Testis (tissue), 3 donors: ENCODE results near the gene IFTAP. TPM values are rescaled to one million over a fixed set of nuclear protein-coding genes. Genes with fewer than 3 reads are reported as not detected.

Source experiments
- DNase-seq: peaks from one replicate; pipeline ENCODE4 v3.0.0-alpha.2; 2019
- H3K27ac ChIP-seq, 2 donors: fragments of 200-600 bp; sonication (generic); one replicate each; pipeline ENCODE4 v1.5.1; 2019
- H3K27me3 ChIP-seq: fragments of 200-600 bp; sonication (generic); one replicate; pipeline ENCODE4 v1.5.1; 2019
- H3K36me3 ChIP-seq: fragments of 200-600 bp; sonication (generic); one replicate; pipeline ENCODE4 v1.5.1; 2017; ENCODE audit warnings: low read depth; ENCODE audit errors: missing control alignments
- H3K4me1 ChIP-seq: fragments of 200-600 bp; sonication (generic); one replicate; pipeline ENCODE4 v1.5.1; 2019
- H3K4me3 ChIP-seq, 2 donors: fragments of 200-600 bp; sonication (generic); one replicate each; pipeline ENCODE4 v1.5.1; 2017 to 2019
- H3K9me3 ChIP-seq: fragments of 200-600 bp; sonication (generic); one replicate; pipeline ENCODE4 v1.5.1; 2017
- POLR2A ChIP-seq: fragments of 450-650 bp; IDR thresholded peaks from one replicate; pipeline ENCODE4 v1.6.1; 2017; ENCODE audit warnings: antibody characterized with exemption, mild to moderate bottlenecking, moderate library complexity
- WGBS, 2 donors: methylation state at CpG; one replicate each; pipeline ENCODE4 v1.1.5; 2018; 5-methylcytosine and 5-hydroxymethylcytosine counted together
- intact Hi-C: fragments of 100-400 bp; cut with DNase I; formaldehyde crosslinking; loops from one replicate; pipeline ENCODE4 v1.15.1; 2023; ENCODE audit warnings: low total_unique reads
- polyA plus RNA-seq: library from polyadenylated mRNA; stranded (reverse); fragments of 350-450 nt; fragmentation: Illumina TruSeq; extraction: RNeasy Lipid Tissue Mini Kit (QIAGEN cat#74804); gene quantifications from one replicate; pipeline ENCODE4 v1.2.3, GENCODE V29; 2014; ENCODE audit warnings: low read depth, low replicate concordance; ENCODE audit not compliant: insufficient read depth
- total RNA-seq, 2 donors: library from RNA; depleted of rRNA; stranded (reverse); fragments of >200 nt; gene quantifications; one replicate each; pipeline ENCODE4 v1.2.3, GENCODE V29; 2016
- TF ChIP-seq, protein P1 (sequence below), 3 experiments: fragments of 450-650 bp in 2 of 3; fragments of 200-600 bp in 1 of 3; sonication (generic) in 1 of 3; IDR thresholded peaks; one replicate each; pipeline ENCODE4 v1.5.1; 2016 to 2019; ENCODE audit warnings: antibody characterized with exemption in 3 of 3, mild to moderate bottlenecking in 2 of 3, moderate library complexity in 1 of 3

Gene IFTAP
- total and polyA plus RNA-seq, 3 donors from 2014 or later, result 42.1 to 105 (median 42.4) TPM

GRCh38 chr11:36601155-36601554, 6.9 kb downstream of the IFTAP start:
- intact Hi-C loops, result no loop called here
- Histone ChIP-seq H3K9me3 (no peaks in the 10 kb centered on the region), H3K4me3 (no peak overlapping the region), H3K27ac (no peak overlapping the region), H3K27me3 (no peaks in the 10 kb centered on the region), H3K4me1 (no peaks in the 10 kb centered on the region), H3K36me3 (no peaks in the 10 kb centered on the region)
- no peak for DNase-seq
- WGBS, 2 donors, result 85 to 91% methylated on average over 2 of the region's 2 CpGs
- TF ChIP-seq, protein P1, sequence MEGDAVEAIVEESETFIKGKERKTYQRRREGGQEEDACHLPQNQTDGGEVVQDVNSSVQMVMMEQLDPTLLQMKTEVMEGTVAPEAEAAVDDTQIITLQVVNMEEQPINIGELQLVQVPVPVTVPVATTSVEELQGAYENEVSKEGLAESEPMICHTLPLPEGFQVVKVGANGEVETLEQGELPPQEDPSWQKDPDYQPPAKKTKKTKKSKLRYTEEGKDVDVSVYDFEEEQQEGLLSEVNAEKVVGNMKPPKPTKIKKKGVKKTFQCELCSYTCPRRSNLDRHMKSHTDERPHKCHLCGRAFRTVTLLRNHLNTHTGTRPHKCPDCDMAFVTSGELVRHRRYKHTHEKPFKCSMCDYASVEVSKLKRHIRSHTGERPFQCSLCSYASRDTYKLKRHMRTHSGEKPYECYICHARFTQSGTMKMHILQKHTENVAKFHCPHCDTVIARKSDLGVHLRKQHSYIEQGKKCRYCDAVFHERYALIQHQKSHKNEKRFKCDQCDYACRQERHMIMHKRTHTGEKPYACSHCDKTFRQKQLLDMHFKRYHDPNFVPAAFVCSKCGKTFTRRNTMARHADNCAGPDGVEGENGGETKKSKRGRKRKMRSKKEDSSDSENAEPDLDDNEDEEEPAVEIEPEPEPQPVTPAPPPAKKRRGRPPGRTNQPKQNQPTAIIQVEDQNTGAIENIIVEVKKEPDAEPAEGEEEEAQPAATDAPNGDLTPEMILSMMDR (IDR thresholded peaks at IDR 0.05), result no peak
- TF ChIP-seq POLR2A, result no peak

DNA sequence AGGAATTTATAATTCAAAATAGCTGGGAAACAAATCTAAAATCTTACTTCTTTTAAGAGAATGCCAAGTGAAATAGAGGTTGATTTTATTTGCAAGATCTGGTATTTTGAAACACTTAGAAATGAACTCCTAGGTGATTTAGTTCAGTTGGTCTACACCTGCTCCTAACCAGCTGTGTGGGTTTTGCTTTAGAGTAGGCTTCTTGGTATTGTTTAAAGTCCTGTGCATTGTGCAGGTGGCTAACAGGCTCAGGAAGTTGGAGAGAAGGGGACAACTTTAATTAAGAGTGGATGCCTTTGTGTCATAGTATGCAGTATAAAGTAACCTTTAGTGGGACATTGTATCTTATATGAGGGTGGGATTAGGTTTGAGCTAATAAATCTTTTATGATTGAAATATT, 7.8 kb downstream of the IFTAP start:
- Histone ChIP-seq H3K27ac (no peak overlapping the region), H3K9me3 (no peaks in the 10 kb centered on the region), H3K36me3 (no peaks in the 10 kb centered on the region), H3K4me1 (no peaks in the 10 kb centered on the region), H3K4me3 (no peak overlapping the region), H3K27me3 (no peaks in the 10 kb centered on the region)
- TF ChIP-seq, protein P1 (IDR thresholded peaks at IDR 0.05), result no peak
- no peak for TF ChIP-seq POLR2A
- DNase-seq, result no peak
- intact Hi-C loops, result no loop called here

DNA sequence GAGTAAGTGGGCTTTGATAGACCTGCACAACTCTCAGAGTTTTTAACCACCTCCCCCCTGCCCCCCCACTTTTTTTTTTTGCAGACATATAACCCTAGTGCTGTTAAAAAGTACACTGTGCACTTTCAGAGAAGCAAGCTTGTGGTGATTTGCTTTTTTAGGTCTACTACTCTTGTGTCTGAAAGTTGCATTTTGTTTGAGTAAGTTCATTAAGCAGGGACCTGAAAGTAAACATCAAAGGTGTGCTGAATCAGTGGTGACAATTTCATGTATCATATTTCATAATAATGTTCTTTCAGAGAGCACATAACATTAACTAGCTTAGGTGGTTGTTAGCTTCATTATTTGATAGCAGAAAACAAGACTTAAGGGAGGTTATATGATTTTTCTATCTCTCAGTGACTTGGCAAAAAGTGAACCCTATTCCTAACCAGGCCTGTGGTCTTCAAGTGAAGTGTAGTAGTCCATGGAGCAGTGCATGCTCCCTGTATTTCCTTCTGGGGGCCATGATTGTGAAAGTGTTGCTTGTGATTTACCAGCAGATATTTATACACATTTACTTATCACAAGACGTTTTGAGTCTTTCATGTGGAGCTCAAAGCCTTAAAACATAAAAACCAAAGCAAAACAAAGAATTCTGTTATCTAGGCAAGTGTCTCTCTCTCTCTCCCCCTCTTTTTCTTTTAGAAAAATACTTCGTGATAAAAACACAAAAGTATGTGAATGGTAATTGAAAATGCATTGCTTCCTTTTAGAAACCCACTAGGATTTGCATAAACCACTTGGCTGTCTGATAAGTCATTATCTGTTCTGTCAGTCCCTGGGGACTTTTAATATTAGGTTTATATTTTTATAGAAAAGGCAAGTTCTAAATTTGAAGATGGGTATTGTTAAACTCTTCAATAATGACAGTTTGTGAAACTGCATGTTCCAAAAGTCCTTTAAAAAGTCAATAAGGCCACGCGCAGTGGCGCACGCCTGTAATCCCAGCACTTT, 11.2 kb downstream of the IFTAP start:
- intact Hi-C loops, result no loop called here
- Histone ChIP-seq H3K9me3 (no peaks in the 10 kb centered on the region), H3K27ac (no peak overlapping the region), H3K4me1 (no peaks in the 10 kb centered on the region), H3K36me3 (no peaks in the 10 kb centered on the region), H3K27me3 (no peaks in the 10 kb centered on the region), H3K4me3 (no peak overlapping the region)
- 70 to 83% methylated on average over 6 of the region's 6 CpGs for WGBS, 2 donors
- no peak for TF ChIP-seq POLR2A
- TF ChIP-seq, protein P1 (IDR thresholded peaks at IDR 0.05), result no peak
- DNase-seq, result no peak

GRCh38 chr11:36608491-36609199, 14.3 kb downstream of the IFTAP start:
- 84 to 92% methylated on average over 1 of the region's 1 CpG for WGBS, 2 donors

More at GRCh38 chr11:36608491-36609199, 14.3 kb downstream of the IFTAP start:
- Histone ChIP-seq H3K36me3 (no peaks in the 10 kb centered on the region), H3K4me1 (no peaks in the 10 kb centered on the region), H3K9me3 (no peaks in the 10 kb centered on the region), H3K4me3 (no peak overlapping the region), H3K27me3 (no peaks in the 10 kb centered on the region), H3K27ac (no peak overlapping the region)
- intact Hi-C loops, result no loop called here
- no peak for TF ChIP-seq POLR2A
- TF ChIP-seq, protein P1 (IDR thresholded peaks at IDR 0.05), result no peak
- DNase-seq, result no peak
